Measurements from ENCODE around the gene ACADVL.

Gene ACADVL

GRCh38 chr17:7233701-7234082 is 14.0 kb downstream of the ACADVL start:
- Histone ChIP-seq H3K4me3 (ENCODE audit: insufficient read length, low read depth) (peak overlapping the region; percentile 71), H3K27me3 (ENCODE audit: insufficient read depth, insufficient read length) (no peaks in the 10 kb centered on the region), H3K9ac (ENCODE audit: insufficient read length, low read depth) (peak overlapping the region; percentile 79), H3K4me1 (ENCODE audit: insufficient read depth, insufficient read length) (peaks cover 10% of the 10 kb centered on the region), H3K36me3 (ENCODE audit: insufficient read depth, insufficient read length, low read length) (peaks cover 55% of the 10 kb centered on the region), H3K9me3 (ENCODE audit: insufficient read depth, low read length) (no peaks in the 10 kb centered on the region)
- no peak for DNase-seq (ENCODE audit: low read depth, low spot score)
- TF ChIP-seq ZNF274 (IDR thresholded peaks at IDR 0.05; ENCODE audit: low read depth, low read length) (no peak), SUZ12 (IDR thresholded peaks at IDR 0.05; ENCODE audit: extremely low read depth, insufficient read depth, insufficient read length) (no peak), YY1 (IDR thresholded peaks at IDR 0.05; ENCODE audit: insufficient read depth, insufficient read length) (no peak)

GRCh38 chr17:7234083-7234951 is 14.6 kb downstream of the ACADVL start, which contains the start of gene DVL2:
DVL2 (minus strand) TSS chr17:7234517; CDS start chr17:7234262, 255 bp downstream.
- TF ChIP-seq YY1 (IDR thresholded peaks at IDR 0.05; ENCODE audit: insufficient read depth, insufficient read length) = no peak
- TF ChIP-seq ZNF274 (IDR thresholded peaks at IDR 0.05; ENCODE audit: low read depth, low read length) = no peak
- no peak for TF ChIP-seq SUZ12 (IDR thresholded peaks at IDR 0.05; ENCODE audit: extremely low read depth, insufficient read depth, insufficient read length)
- peaks cover 49% of the 10 kb centered on the region for H3K36me3 ChIP-seq (ENCODE audit: insufficient read depth, insufficient read length, low read length)
- DNase-seq (ENCODE audit: low read depth, low spot score) = peak; percentile 80
- peak within 1 kb of the TSS; percentile 79 for H3K9ac ChIP-seq (ENCODE audit: insufficient read length, low read depth)
- H3K9me3 ChIP-seq (ENCODE audit: insufficient read depth, low read length) = no peaks in the 10 kb centered on the region
- H3K27me3 ChIP-seq (ENCODE audit: insufficient read depth, insufficient read length) = no peaks in the 10 kb centered on the region
- peaks cover 10% of the 10 kb centered on the region for H3K4me1 ChIP-seq (ENCODE audit: insufficient read depth, insufficient read length)
- peak within 1 kb of the TSS; percentile 71 for H3K4me3 ChIP-seq (ENCODE audit: insufficient read length, low read depth)

DNA sequence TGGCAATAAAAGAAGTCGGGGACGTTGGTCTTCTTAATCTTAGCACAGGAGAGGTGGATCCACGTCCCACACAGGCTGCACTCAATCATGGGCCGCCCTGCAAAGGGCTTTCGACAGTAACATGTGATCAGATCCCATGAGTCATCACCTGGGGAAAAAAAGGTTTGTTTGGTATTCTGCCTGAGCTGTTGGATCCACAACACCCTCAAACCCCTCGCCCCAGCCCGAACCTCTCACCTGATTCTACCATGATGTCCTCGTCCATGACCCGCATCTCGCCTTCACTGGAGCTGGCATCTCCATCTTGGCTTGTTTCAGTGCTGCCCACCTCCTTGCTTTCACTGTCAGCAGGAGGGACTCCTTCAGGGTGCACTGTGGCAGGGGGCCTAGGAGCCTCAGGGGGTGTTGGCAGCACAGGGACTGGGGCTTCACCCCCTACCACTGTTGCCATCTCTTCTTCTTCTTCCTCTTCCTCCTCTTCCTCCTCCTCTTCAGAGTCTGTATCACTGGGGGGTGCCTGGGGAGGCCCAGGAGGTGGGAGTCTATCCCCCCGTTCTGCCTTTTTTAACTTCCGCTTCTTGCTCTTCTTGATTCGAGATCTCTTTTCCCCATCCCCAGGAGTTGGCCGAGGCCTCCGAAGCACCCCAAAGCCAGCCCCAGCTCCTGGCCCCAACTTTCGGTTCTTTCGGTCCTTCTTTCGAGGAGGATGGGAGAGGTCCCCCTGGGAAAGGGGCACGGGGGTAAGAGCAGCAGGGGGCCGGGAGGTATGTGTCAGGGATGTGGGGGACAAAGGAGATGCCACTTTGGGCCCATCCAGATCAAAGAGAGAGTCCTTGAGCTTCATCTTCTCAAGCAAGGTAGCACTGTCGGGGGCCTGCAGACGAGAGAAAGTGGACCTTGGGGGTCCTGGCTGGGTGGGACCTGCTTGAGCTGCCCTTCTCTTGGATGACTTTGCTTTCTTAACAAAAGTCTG is 16.2 kb downstream of the ACADVL start:
- Histone ChIP-seq H3K4me3 (ENCODE audit: insufficient read length, low read depth) (no peak overlapping the region), H3K9me3 (ENCODE audit: insufficient read depth, low read length) (no peaks in the 10 kb centered on the region), H3K27me3 (ENCODE audit: insufficient read depth, insufficient read length) (no peaks in the 10 kb centered on the region), H3K9ac (ENCODE audit: insufficient read length, low read depth) (peak overlapping the region; percentile 13), H3K36me3 (ENCODE audit: insufficient read depth, insufficient read length, low read length) (peaks cover 42% of the 10 kb centered on the region), H3K4me1 (ENCODE audit: insufficient read depth, insufficient read length) (peaks cover 12% of the 10 kb centered on the region)
- TF ChIP-seq SUZ12 (IDR thresholded peaks at IDR 0.05; ENCODE audit: extremely low read depth, insufficient read depth, insufficient read length) (no peak), ZNF274 (IDR thresholded peaks at IDR 0.05; ENCODE audit: low read depth, low read length) (no peak), YY1 (IDR thresholded peaks at IDR 0.05; ENCODE audit: insufficient read depth, insufficient read length) (no peak)
- no peak for DNase-seq (ENCODE audit: low read depth, low spot score)

- no peak for DNase-seq (ENCODE audit: low read depth, low spot score)
- no peak overlapping the region for H3K4me3 ChIP-seq (ENCODE audit: insufficient read length, low read depth)
- TF ChIP-seq YY1 (IDR thresholded peaks at IDR 0.05; ENCODE audit: insufficient read depth, insufficient read length) (no peak), ZNF274 (IDR thresholded peaks at IDR 0.05; ENCODE audit: low read depth, low read length) (no peak), SUZ12 (IDR thresholded peaks at IDR 0.05; ENCODE audit: extremely low read depth, insufficient read depth, insufficient read length) (no peak)
- H3K9ac ChIP-seq (ENCODE audit: insufficient read length, low read depth) = no peak overlapping the region
- peaks cover 12% of the 10 kb centered on the region for H3K4me1 ChIP-seq (ENCODE audit: insufficient read depth, insufficient read length)
- no peaks in the 10 kb centered on the region for H3K9me3 ChIP-seq (ENCODE audit: insufficient read depth, low read length)
- H3K27me3 ChIP-seq (ENCODE audit: insufficient read depth, insufficient read length) = no peaks in the 10 kb centered on the region
- peaks cover 43% of the 10 kb centered on the region for H3K36me3 ChIP-seq (ENCODE audit: insufficient read depth, insufficient read length, low read length)
Measured at GRCh38 chr17:7236808-7237207, 17.1 kb downstream of the ACADVL start.

- Histone ChIP-seq H3K27me3 (ENCODE audit: insufficient read depth, insufficient read length) (no peaks in the 10 kb centered on the region), H3K4me3 (ENCODE audit: insufficient read length, low read depth) (peak overlapping the region; percentile 86), H3K36me3 (ENCODE audit: insufficient read depth, insufficient read length, low read length) (peaks cover 42% of the 10 kb centered on the region), H3K9ac (ENCODE audit: insufficient read length, low read depth) (peak overlapping the region; percentile 80), H3K9me3 (ENCODE audit: insufficient read depth, low read length) (no peaks in the 10 kb centered on the region), H3K4me1 (ENCODE audit: insufficient read depth, insufficient read length) (peaks cover 10% of the 10 kb centered on the region)
- DNase-seq (ENCODE audit: low read depth, low spot score) = no peak
- no peak for TF ChIP-seq ZNF274 (IDR thresholded peaks at IDR 0.05; ENCODE audit: low read depth, low read length)
- TF ChIP-seq SUZ12 (IDR thresholded peaks at IDR 0.05; ENCODE audit: extremely low read depth, insufficient read depth, insufficient read length) = no peak
- TF ChIP-seq YY1 (IDR thresholded peaks at IDR 0.05; ENCODE audit: insufficient read depth, insufficient read length) = no peak
Measured at GRCh38 chr17:7237266-7237760, 17.6 kb downstream of the ACADVL start.

GRCh38 chr17:7237761-7238419 is 18.2 kb downstream of the ACADVL start:
- TF ChIP-seq ZNF274 (IDR thresholded peaks at IDR 0.05; ENCODE audit: low read depth, low read length) = no peak
- no peak for TF ChIP-seq YY1 (IDR thresholded peaks at IDR 0.05; ENCODE audit: insufficient read depth, insufficient read length)
- TF ChIP-seq SUZ12 (IDR thresholded peaks at IDR 0.05; ENCODE audit: extremely low read depth, insufficient read depth, insufficient read length) = no peak

More at GRCh38 chr17:7237761-7238419, 18.2 kb downstream of the ACADVL start:
- Histone ChIP-seq H3K4me1 (ENCODE audit: insufficient read depth, insufficient read length) (peaks cover 9% of the 10 kb centered on the region), H3K27me3 (ENCODE audit: insufficient read depth, insufficient read length) (no peaks in the 10 kb centered on the region), H3K9ac (ENCODE audit: insufficient read length, low read depth) (peak overlapping the region; percentile 86), H3K4me3 (ENCODE audit: insufficient read length, low read depth) (peak overlapping the region; percentile 86), H3K36me3 (ENCODE audit: insufficient read depth, insufficient read length, low read length) (peaks cover 42% of the 10 kb centered on the region), H3K9me3 (ENCODE audit: insufficient read depth, low read length) (no peaks in the 10 kb centered on the region)
- no peak for DNase-seq (ENCODE audit: low read depth, low spot score)

Data from NT2/D1 (cell line).